ENCODE measurements around the gene SLC31A1.

- TF ChIP-seq POLR2A (IDR thresholded peaks at IDR 0.05; ENCODE audit: low read depth, low read length) (no peak), POLR2AphosphoS5 (IDR thresholded peaks at IDR 0.05; ENCODE audit: low read depth, low read length) (no peak), TAF1 (IDR thresholded peaks at IDR 0.05; ENCODE audit: low read depth, low read length) (no peak), POU2F2 (IDR thresholded peaks at IDR 0.05; ENCODE audit: low read depth, low read length) (no peak), PAX5 (IDR thresholded peaks at IDR 0.05; ENCODE audit: insufficient read depth, low read length, severe bottlenecking) (no peak), SPI1 (IDR thresholded peaks at IDR 0.05; ENCODE audit: low read depth, low read length) (no peak)
These were observed 78.5 kb downstream of the SLC31A1 start for GRCh38 chr9:113299800-113300292.

All from GM12891 (cell line).